Suprapubic skin (tissue), 4 donors: ENCODE measurements around the gene SHANK3. TPM values are rescaled to one million over a fixed set of nuclear protein-coding genes. Genes with fewer than 3 reads are reported as not detected.

Experiments
- DNase-seq, 2 donors: peaks; one replicate each; pipeline ENCODE4 v3.0.0-alpha.2; 2019; ENCODE audit warnings: low spot score in 2 of 2
- H3K27ac ChIP-seq: fragments of 200-600 bp; sonication (generic); one replicate; pipeline ENCODE4 v1.5.1; 2019
- H3K27me3 ChIP-seq: fragments of 200-600 bp; sonication (generic); one replicate; pipeline ENCODE4 v1.5.1; 2019
- H3K36me3 ChIP-seq: fragments of 200-600 bp; sonication (generic); one replicate; pipeline ENCODE4 v1.5.1; 2019
- H3K4me1 ChIP-seq: fragments of 200-600 bp; sonication (generic); one replicate; pipeline ENCODE4 v1.5.1; 2019
- H3K4me3 ChIP-seq: fragments of 200-600 bp; sonication (generic); one replicate; pipeline ENCODE4 v1.5.1; 2019; ENCODE audit warnings: mild to moderate bottlenecking
- H3K9me3 ChIP-seq: fragments of 200-600 bp; sonication (generic); one replicate; pipeline ENCODE4 v1.5.1; 2019
- EP300 ChIP-seq: sonication (generic); formaldehyde crosslinking; IDR thresholded peaks from one replicate; pipeline ENCODE4 v1.6.1; 2017; ENCODE audit warnings: antibody characterized with exemption
- POLR2A ChIP-seq, 2 donors: fragments of 450-650 bp; IDR thresholded peaks; one replicate each; pipeline ENCODE4 v1.6.1; 2017; ENCODE audit warnings: antibody characterized with exemption in 2 of 2, mild to moderate bottlenecking in 2 of 2, moderate library complexity in 2 of 2
- POLR2AphosphoS5 ChIP-seq, 3 donors: sonication (generic); formaldehyde crosslinking; IDR thresholded peaks; one replicate each; pipeline ENCODE4 v1.6.1; 2017; ENCODE audit warnings: antibody characterized with exemption in 3 of 3
- WGBS: methylation state at CpG from one replicate; pipeline ENCODE4 v1.1.5; 2018; 5-methylcytosine and 5-hydroxymethylcytosine counted together
- total RNA-seq, 4 donors: library from RNA; depleted of rRNA; stranded (reverse); fragments of >200 nt; gene quantifications; one replicate each; pipeline ENCODE4 v1.1.0, GENCODE V29; 2016
- TF ChIP-seq, protein P1 (sequence below), 2 donors: fragments of 200-600 bp in 1 of 2; fragments of 450-650 bp in 1 of 2; sonication (generic) in 1 of 2; IDR thresholded peaks; one replicate each; pipeline ENCODE4 v1.5.1; 2016 to 2019; ENCODE audit warnings: antibody characterized with exemption in 2 of 2, mild to moderate bottlenecking in 1 of 2, moderate library complexity in 1 of 2

SHANK3 gene
- total RNA-seq, 4 donors from 2014 or later, result 2.9 to 15.9 (median 9.5) TPM

DNA sequence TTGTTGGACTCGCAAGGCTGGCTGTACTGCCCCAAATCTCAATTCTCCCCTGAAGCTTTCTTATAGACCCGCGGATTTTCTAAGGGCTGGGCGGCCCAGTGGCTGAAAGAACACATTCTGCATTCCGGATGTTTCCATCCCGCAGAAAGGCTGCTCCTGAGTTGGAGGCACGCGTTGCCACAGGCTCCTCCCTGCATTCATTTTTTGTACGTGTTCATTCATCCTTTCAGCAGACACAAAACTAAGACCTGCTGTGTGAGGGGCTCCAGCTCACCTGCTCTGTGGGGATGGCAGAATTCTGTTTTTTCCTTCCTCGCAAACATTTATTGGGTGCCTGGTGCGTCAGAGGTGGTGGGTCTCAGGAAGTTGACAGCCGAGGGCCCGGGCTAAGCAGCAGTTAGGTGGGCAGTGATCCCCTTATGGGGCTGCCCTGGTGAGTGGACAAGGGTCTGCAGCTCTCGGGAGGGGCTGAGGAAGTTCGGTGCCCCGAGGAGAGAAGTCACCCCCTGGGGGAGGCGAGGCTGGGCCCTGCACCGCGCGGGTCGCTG lies 23.7 kb downstream of the SHANK3 start:
- WGBS, result 25% methylated on average over 17 of the region's 21 CpGs
- TF ChIP-seq, protein P1, sequence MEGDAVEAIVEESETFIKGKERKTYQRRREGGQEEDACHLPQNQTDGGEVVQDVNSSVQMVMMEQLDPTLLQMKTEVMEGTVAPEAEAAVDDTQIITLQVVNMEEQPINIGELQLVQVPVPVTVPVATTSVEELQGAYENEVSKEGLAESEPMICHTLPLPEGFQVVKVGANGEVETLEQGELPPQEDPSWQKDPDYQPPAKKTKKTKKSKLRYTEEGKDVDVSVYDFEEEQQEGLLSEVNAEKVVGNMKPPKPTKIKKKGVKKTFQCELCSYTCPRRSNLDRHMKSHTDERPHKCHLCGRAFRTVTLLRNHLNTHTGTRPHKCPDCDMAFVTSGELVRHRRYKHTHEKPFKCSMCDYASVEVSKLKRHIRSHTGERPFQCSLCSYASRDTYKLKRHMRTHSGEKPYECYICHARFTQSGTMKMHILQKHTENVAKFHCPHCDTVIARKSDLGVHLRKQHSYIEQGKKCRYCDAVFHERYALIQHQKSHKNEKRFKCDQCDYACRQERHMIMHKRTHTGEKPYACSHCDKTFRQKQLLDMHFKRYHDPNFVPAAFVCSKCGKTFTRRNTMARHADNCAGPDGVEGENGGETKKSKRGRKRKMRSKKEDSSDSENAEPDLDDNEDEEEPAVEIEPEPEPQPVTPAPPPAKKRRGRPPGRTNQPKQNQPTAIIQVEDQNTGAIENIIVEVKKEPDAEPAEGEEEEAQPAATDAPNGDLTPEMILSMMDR (IDR thresholded peaks at IDR 0.05), result no peak
- TF ChIP-seq POLR2A (IDR thresholded peaks at IDR 0.05) (no peak), EP300 (no peak), POLR2AphosphoS5 (IDR thresholded peaks at IDR 0.05) (no peak)
- Histone ChIP-seq H3K4me3 (peak overlapping the region; percentile 54), H3K27ac (peak overlapping the region; percentile 78), H3K27me3 (peaks cover 4% of the 10 kb centered on the region), H3K36me3 (no peaks in the 10 kb centered on the region), H3K4me1 (peaks cover 32% of the 10 kb centered on the region), H3K9me3 (no peaks in the 10 kb centered on the region)
- DNase-seq, result peak in 1 of 2 donors; percentile 76

DNA sequence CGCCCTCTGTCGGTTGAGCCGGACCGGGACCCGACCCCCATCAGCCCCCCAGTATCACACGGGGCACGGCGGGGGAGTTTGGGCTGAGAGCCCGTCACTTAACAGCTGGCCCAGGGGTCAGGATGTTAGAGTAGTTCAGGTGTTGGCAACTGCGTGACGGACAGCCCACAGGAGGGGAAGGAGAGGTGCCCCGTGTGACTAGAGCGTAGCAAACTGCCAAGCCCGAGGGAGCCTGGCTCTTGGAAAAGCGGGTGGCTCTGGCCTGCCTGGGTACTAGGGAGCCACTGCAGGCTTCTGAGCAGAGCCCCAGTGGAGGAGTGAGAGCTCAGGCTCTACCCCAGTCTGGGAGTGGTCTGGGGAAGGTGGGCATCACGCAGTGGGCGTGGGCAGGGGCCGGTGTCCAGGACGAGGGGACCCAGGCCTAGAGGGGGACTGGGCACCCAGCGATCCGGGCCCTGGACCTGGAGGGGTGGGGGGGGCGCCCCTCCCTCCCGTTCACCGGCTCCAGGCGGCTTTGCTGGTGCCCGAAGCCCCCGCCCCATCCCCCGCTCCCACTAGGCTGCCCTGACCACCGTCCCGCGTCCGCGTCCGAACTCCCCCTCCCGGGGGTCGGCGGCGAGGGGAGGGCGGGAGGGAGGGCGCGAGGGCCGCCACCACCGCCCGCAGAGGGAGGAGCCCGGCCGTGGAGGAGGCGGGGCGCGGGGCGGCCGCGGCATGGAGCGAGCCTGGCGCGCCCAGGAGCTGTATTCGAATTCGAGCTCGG lies 24.4 kb downstream of the SHANK3 start:
- WGBS, result 17% methylated on average over 13 of the region's 58 CpGs
- DNase-seq, result peak; percentile 66 to 76
- Histone ChIP-seq H3K27me3 (peaks cover 4% of the 10 kb centered on the region), H3K27ac (peak overlapping the region; percentile 78), H3K9me3 (no peaks in the 10 kb centered on the region), H3K36me3 (no peaks in the 10 kb centered on the region), H3K4me3 (peak overlapping the region; percentile 54), H3K4me1 (peaks cover 32% of the 10 kb centered on the region)
- TF ChIP-seq POLR2AphosphoS5 (IDR thresholded peaks at IDR 0.05), result no peak
- TF ChIP-seq POLR2A (IDR thresholded peaks at IDR 0.05), result no peak
- TF ChIP-seq, protein P1 (IDR thresholded peaks at IDR 0.05), result peak in 1 of 2 donors; percentile 32
- TF ChIP-seq EP300, result no peak

DNA sequence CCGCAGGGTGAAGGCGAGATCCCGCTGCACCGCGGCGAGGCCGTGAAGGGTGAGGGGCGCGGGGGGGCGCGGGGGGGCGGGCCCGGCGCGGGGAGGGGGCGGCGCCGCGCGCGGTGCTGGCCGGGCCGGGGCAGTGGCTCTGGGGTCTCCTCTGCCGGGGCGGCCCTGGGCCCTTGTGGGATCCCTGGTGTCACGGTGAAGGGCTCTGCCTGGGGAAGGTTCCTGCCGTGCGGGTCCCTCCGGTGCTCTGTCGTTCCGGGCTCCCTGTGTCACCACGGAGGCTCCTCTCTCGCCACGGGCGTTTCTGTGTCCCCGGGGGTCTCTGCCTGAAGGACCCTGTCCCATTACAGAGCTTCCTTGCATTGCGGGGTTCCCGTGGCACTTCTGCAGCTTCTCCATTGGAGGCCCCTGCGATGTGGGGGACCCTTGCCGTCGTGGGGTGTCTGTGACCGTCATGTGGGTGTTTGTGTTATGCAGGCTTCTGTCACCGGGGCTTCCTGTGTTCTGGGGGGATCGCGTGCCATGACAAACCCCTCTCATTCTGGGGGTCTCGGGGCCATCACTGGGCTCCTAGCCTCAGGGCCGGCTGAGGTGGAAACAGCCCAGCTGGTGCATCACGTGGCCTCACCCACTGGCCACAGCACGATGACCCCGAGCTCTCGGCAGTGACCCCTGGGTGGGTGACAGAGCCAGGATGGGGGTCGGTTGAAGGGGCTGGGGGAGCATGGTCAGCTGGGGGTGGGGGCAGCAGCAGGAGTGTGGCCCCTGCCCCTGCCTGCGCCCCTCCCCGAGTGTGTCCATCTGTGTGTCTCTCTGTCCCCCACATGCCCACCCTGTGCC lies 25.3 kb downstream of the SHANK3 start:
- TF ChIP-seq, protein P1 (IDR thresholded peaks at IDR 0.05), result no peak
- TF ChIP-seq EP300 (no peak), POLR2AphosphoS5 (IDR thresholded peaks at IDR 0.05) (no peak)
- peak overlapping the region; percentile 54 for H3K4me3 ChIP-seq
- no peaks in the 10 kb centered on the region for H3K36me3 ChIP-seq
- no peak overlapping the region for H3K27ac ChIP-seq
- 41% methylated on average over 52 of the region's 54 CpGs for WGBS
- H3K27me3 ChIP-seq, result peaks cover 4% of the 10 kb centered on the region
- no peaks in the 10 kb centered on the region for H3K9me3 ChIP-seq
- peaks cover 32% of the 10 kb centered on the region for H3K4me1 ChIP-seq
- peak; percentile 62 to 77 for DNase-seq

DNA sequence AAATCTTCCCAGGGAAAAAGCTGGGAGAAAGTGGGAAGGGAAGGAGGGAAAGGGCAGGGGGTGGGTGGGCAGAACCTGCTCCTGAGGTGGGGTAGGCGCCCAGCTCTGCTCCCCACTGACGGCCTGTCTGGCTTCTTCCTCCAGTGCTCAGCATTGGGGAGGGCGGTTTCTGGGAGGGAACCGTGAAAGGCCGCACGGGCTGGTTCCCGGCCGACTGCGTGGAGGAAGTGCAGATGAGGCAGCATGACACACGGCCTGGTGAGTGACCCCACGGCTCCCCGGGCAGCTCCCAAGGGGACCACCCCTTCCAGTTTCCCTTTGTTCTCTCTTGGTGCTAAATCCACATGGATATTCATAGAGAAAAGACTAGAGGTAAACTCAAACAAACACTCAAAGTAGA lies 25.9 kb downstream of the SHANK3 start:
- 87% methylated on average over 12 of the region's 12 CpGs for WGBS
- Histone ChIP-seq H3K4me1 (peaks cover 32% of the 10 kb centered on the region), H3K4me3 (peak overlapping the region; percentile 54), H3K27me3 (peaks cover 4% of the 10 kb centered on the region), H3K36me3 (no peaks in the 10 kb centered on the region), H3K27ac (no peak overlapping the region), H3K9me3 (no peaks in the 10 kb centered on the region)
- peak; percentile 55 to 76 for DNase-seq
- TF ChIP-seq POLR2A (IDR thresholded peaks at IDR 0.05) (no peak), EP300 (no peak), POLR2AphosphoS5 (IDR thresholded peaks at IDR 0.05) (no peak)
- TF ChIP-seq, protein P1 (IDR thresholded peaks at IDR 0.05), result no peak
